GM19467 (cell line): ENCODE data around the gene ELP1.
"Not testable (repeated sequence)": the region's sequence is repeated elsewhere in the genome, so short reads cannot be mapped to it uniquely, and the experiment has no call there.

Experiments used
- ATAC-seq: cut with Tn5 transposase; IDR thresholded peaks from one replicate; pipeline ENCODE4 v1.9.1; 2021; ENCODE audit warnings: mild to moderate bottlenecking, moderate library complexity; ENCODE audit not compliant: unreplicated experiment

The ELP1 gene

GRCh38 chr9:108928386-108928785, 5.5 kb downstream of the ELP1 start:
- ATAC-seq = no peak

GRCh38 chr9:108924466-108924865, 9.5 kb downstream of the ELP1 start:
- no peak for ATAC-seq

DNA sequence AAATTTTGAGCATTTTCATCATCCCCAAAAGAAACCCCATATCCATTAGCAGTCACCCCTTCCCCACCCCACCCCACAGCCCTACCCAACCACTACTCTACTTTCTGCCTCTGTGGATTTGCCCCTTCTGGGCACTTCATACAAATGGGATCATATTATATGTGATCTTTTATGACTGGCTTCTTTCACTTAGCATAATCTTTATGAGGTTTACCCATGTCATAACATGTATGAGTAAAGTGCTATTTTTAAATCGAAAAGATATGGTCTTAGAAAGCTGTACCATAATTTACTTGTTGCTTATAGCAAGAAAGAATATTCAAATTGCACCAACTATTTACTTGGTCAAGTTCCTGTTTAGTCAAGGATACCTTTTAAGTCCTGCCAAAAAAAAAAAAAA, 12.7 kb downstream of the ELP1 start:
- no peak for ATAC-seq

DNA sequence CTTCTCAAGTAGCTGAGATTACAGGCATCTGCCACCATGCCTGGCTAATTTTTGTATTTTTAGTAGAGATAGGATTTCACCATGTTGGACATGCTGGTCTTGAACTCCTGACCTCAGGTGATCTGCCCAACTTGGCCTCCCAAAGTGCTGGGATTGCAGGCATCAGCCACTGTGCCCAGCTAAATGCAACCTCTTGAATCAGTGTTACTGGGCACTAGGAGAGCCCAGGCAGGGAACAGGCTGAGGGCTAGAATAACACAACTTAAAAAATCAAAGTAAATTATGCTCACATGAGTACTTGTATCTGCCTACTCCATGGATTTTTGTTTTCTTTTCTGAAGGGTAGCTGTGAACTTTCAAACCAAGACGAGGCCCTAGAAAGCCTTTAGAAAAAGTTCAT, 13.5 kb downstream of the ELP1 start:
- not testable (repeated sequence) for ATAC-seq

DNA sequence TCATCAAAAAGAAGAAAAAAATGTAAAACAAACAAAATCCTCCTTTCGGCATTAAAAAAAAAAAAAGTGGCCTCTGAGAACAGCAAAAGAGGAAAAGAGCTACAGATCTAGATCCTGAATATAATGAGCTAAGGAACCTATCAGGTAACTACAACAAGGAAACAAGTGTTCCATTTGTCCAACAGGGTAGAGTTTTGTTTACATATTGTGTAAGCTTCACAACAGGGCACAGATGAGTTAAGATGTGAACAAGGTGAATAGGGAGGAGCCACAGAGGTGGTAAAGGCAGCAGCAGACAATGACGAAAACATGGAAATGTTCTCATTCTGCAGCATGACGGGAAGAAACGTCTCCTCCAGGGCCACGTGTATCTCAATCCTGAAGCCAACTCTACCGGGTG, 14.4 kb downstream of the ELP1 start:
- no peak for ATAC-seq

- ATAC-seq = no peak
Observed at GRCh38 chr9:108913391-108913790, 20.5 kb downstream of the ELP1 start.

DNA sequence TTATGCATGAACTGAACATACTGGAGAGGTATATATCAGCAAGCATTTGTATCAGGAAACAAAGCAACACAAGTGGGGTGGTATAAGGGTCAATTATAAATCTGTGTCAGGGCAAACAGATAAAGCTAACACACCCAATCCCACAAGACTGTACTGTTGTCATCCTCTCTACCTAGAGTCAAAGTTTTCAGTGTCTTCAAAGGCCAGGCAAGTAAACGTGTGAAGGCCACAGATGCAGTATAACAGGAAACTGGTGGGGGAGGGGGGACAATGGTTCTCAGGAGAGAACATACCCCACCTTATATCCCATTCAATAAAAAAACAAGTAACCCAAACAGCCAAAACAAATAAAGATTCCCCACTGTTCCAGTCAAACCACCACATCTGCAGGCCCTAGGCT, 22.1 kb downstream of the ELP1 start:
- no peak for ATAC-seq

DNA sequence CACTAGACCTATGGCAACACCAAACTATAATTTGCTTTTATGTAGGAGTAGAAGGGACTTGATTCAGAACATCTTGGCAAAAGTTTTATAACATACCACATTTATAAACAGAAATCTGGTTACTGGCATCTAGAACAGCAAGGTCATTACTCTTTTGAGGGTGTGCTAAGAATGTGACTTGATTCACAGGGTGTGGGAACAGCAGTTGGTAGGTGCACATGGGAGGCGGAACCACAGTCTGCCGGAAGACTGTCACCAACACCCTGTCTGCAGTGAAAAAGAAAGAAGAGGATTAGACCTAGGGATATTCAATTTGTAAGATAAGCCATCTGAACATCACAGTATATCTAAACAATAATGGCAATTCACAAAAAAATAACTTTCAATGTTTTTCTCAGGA, 23.0 kb downstream of the ELP1 start:
- ATAC-seq = no peak

DNA sequence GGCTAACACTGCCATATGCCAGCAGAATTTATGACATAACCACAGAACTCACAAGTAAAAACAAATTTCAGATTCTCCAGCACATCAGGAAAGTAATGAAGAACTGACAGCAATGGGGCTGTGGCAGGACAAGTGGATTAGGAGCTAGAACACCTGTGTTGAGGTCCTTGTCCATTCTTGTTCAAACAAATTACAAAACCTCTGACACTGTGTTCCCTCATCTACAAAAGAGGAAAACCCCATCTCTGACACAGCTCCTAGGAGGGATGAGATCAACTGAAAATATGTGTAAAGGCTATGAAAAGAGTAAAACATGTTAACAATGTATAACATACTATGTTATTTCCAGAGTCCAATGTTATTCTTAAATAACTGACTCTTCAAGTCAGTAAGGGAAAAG, 23.5 kb downstream of the ELP1 start:
- ATAC-seq = no peak

DNA sequence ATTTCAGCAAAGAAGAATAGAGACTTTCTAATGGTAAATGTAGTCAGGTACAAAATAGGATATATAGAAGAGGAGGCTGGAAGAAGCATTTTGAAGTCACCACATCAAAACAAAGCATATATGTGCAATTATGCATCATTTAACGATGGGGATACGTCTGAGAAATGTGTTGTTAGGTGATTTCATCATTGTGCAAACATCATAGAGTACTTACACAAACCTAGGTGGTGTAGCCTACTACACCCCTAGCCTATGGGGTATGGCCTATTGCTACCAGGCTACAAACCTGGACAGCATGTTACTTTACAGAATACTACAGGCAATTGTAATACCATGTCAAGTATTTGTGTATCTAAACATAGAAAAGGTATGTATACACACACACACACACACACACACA, 28.4 kb downstream of the ELP1 start:
- no peak for ATAC-seq

- ATAC-seq = no peak
Observed at GRCh38 chr9:108904161-108904560, 29.8 kb downstream of the ELP1 start.

DNA sequence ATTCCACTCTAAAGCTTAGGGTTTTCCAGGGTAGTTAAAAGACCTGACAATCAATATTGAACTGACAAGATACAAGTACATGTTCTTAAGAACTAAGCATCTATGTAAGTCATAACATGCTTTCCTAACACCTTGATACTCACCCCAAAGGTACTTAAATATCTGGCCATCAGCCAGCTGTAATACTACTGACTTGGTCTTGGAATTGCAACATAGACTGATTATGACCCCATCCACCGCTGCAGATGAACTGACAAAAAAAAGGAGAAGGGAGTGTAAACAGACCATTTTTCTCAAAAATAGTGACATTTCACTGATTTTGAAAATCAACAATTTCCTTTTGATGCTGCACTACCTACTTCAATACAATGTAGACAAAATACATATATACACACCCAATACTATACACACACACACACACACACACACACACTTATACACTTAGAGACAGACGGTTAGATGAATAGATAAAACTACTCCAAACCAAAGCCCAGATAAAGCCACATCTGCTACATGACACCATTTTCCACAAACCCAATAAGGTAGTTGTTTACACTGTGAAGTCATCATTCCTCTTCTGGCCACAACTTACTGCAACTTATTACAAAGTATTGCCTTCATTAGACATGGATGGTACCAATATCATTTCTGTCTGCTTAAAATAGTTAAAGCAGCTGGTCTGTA, 30.4 kb downstream of the ELP1 start:
- ATAC-seq = no peak

DNA sequence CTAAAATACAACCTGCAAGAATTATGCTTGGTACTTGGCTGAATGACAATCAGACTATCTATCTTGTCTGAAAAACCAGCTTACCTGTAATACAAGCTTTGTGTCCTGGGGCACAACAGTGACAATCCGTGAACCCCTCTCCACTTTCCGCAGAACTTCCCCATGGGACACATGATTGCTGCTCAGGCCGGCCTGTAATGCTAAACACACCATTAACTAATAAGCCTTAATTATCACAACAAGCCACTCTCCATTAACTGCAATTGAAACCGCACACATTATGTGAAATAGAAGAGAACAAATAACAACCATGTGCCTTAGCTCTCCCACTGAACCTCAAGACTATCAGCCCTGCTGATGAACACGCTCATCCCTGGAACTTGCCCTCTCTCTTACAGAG, 33.7 kb downstream of the ELP1 start:
- no peak for ATAC-seq

- not testable (repeated sequence) for ATAC-seq
Observed at GRCh38 chr9:108899023-108899695, 34.8 kb downstream of the ELP1 start.

DNA sequence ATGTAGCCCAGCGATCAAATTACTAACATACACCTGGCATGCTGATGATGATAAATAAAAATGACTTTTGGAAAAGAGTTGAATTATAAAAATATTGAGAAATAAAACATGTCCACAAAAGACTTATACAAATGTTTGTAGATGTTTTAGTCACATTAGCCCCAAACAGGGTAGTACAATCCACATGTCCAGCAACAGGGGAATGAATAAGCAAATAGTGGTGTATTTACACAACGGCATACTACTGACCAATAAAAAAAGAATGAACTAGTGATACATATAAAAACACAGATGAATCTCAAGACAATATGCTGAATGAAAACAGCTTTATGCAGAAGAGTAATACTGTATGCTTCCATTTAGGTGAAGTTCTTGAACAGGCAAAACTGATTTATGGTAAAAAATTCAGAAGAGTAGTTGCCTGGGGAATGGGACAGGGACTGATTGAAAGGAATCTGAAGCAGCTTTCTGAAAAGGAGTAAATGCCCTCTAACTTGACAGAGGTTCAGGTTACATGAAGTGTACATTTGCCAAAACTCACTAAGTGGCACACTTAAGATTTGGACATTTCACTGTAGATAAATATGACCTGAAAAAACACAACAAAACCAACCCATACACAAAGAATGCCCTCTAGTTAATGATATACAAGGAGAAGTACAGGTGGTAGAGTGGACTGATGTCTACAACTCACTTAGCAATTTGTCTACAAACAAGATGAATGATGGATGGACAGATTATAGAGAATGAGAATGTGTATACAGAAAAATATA, 36.4 kb downstream of the ELP1 start:
- ATAC-seq = no peak

- ATAC-seq = no peak
Observed at GRCh38 chr9:108894225-108894997, 39.5 kb downstream of the ELP1 start.

DNA sequence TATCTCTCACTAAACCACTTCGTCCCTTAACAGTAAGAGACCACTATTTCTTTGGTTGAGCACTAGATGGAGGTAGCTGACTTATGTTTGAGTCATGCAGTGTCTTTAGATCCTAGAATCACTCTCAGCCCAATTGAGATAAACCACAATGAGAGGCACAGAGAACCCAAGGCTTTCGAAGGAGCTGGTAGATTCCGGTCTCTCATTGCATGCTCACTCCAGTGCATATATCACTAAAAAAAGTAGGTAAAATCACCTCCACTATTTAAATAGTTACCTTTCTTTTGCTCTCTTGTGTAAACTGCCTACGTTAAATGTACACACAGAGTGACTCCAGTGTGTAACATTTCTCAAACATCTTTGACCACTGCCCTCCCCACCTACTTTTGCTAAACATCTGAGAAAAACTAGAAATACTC, 44.3 kb downstream of the ELP1 start:
- ATAC-seq = no peak

- not testable (repeated sequence) for ATAC-seq
Observed at GRCh38 chr9:108886594-108887271, 47.2 kb downstream of the ELP1 start.

DNA sequence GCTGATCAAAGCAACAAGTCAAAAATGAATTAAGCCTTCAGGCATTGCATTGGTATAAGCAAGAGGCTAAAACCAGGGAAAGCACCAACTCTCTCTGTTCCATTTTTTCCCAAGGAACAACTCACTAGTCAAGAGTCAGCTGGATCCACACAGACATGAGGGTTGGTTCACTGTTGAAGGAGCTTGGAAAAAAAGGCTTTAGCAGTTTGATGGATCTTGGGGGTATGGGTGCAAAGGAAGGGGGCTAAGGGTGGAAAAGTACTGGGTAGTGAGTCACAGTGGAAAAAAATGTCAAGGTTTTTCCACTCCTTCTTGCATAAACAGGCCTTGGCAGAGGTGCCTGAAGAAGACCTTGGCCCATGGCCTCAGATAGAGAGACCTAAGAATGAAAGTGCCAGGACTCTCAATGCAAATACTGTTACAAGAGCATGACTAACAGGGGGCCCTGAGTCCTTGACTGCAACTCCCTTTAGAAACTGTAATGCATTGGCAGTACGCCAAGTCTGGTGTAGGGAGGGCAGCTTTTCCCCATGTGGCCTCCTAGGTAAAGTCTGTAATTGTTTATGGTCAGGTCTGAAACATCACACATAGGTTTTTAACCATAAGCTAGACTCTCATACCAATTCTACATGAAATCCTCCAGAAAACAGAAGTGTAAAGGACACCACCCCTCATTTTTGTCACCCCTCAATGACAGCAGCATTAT, 48.1 kb downstream of the ELP1 start:
- peak; percentile 98 for ATAC-seq

- ATAC-seq = no peak
Observed at GRCh38 chr9:108884701-108885100, 49.2 kb downstream of the ELP1 start.
